Mesendoderm (in vitro differentiated cells): ENCODE data around the gene ATF3.

ENCODE experiments used
- DNase-seq: peaks from one replicate; pipeline ENCODE4 v3.0.0; 2013
- H2AK5ac ChIP-seq: 2 replicates; pipeline ENCODE4 v1.6.1; 2013; ENCODE audit warnings: low read length, inconsistent platforms
- H2BK120ac ChIP-seq: 2 replicates; pipeline ENCODE4 v1.6.1; 2013; ENCODE audit warnings: low read depth, mild to moderate bottlenecking, low read length, moderate library complexity, mixed read lengths
- H2BK15ac ChIP-seq: replicated peaks from 2 replicates; pipeline ENCODE4 v1.6.1; 2013; ENCODE audit warnings: low read depth, mild to moderate bottlenecking, moderate library complexity
- H2BK5ac ChIP-seq: 2 replicates; pipeline ENCODE4 v1.6.1; 2013; ENCODE audit warnings: low read length, inconsistent platforms
- H3K18ac ChIP-seq: 2 replicates; pipeline ENCODE4 v1.6.1; 2013; ENCODE audit warnings: mild to moderate bottlenecking, low read length, mixed read lengths
- H3K23ac ChIP-seq: one replicate; pipeline ENCODE4 v1.6.1; 2013; ENCODE audit warnings: low read length
- H3K27ac ChIP-seq: 2 replicates; pipeline ENCODE4 v1.5.1; 2013; ENCODE audit warnings: low read depth, mild to moderate bottlenecking, inconsistent platforms, low read length, moderate library complexity
- H3K27me3 ChIP-seq: 2 replicates; pipeline ENCODE4 v1.6.1; 2013; ENCODE audit warnings: low read length, control low read depth, mild to moderate bottlenecking, inconsistent platforms; ENCODE audit not compliant: insufficient read depth, poor library complexity
- H3K36me3 ChIP-seq: 2 replicates; pipeline ENCODE4 v1.6.1; 2013; ENCODE audit warnings: low read length, inconsistent platforms; ENCODE audit not compliant: control insufficient read depth, insufficient read depth
- H3K4ac ChIP-seq: one replicate; pipeline ENCODE4 v1.6.1; 2013; ENCODE audit warnings: low read depth, mild to moderate bottlenecking, low read length, moderate library complexity
- H3K4me1 ChIP-seq: 2 replicates; pipeline ENCODE4 v1.6.1; 2013; ENCODE audit warnings: low read depth, low read length, inconsistent platforms; ENCODE audit not compliant: control insufficient read depth
- H3K4me2 ChIP-seq: 2 replicates; pipeline ENCODE4 v1.6.1; 2013; ENCODE audit warnings: low read length
- H3K4me3 ChIP-seq: 2 replicates; pipeline ENCODE4 v1.5.1; 2013; ENCODE audit warnings: mild to moderate bottlenecking, low read length
- H3K56ac ChIP-seq: one replicate; pipeline ENCODE4 v1.6.1; 2013; ENCODE audit warnings: low read length
- H3K79me1 ChIP-seq: 2 replicates; pipeline ENCODE4 v1.6.1; 2013; ENCODE audit warnings: low read length, inconsistent platforms
- H3K79me2 ChIP-seq: 2 replicates; pipeline ENCODE4 v1.6.1; 2013; ENCODE audit warnings: mild to moderate bottlenecking, low read length; ENCODE audit not compliant: control insufficient read depth, insufficient read depth
- H3K9ac ChIP-seq: 2 replicates; pipeline ENCODE4 v1.6.1; 2013; ENCODE audit warnings: low read length, inconsistent platforms
- H4K5ac ChIP-seq: one replicate; pipeline ENCODE4 v1.6.1; 2013; ENCODE audit warnings: low read length
- H4K8ac ChIP-seq: one replicate; pipeline ENCODE4 v1.6.1; 2013; ENCODE audit warnings: low read depth, mild to moderate bottlenecking, control low read depth, low read length, moderate library complexity
- WGBS: extraction: QIAGEN DNeasy Blood & Tissue Kit; methylation state at CpG from one replicate; pipeline ENCODE4 v1.1.7; 2013; ENCODE audit warnings: low lambda C conversion rate, missing lambda C conversion rate; ENCODE audit not compliant: insufficient coverage; ENCODE audit errors: extremely low coverage; 5-methylcytosine and 5-hydroxymethylcytosine counted together

Gene ATF3

DNA sequence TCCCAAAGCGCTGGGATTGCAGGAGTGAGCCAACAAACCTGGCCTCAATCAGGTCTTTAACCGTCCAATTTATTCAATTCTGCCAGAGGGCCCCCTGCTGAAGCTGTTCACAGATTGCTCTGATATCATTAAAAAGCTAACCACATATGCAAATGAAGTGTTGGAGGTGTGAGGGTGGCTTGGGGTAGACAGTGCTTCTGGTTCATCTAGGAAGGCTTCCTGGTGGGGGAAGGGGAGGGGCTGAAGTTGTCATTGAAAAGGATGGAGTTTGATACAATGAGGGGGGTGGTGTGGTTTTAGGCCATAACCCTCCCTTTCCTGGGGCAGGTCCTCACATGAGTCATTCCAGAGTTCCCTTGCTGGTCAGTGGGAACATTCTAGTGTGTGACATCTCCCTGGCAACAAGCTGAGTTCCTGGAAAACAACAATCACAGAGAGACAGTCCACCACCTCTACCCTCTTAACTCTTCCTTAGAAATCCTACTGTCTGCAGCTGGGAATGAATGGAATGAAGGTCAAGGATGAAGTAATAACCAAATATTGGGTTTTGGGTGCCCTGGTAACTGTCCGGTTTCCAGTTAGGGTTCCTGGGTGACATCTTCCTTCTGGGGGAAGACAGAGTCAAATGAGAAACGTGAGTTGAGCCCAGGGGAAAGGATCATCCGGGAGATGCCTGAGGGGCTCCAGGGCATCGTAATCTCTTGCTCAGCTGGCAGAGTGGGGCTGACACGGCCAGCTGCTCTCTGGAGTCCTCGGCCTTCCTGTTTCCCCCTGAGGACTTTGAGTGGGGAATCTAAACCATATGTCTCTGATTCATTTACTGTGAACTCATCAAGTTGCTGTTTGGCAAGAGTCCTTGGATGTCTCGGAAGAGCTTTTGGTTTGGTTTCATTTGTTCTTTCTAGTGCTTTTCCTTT, 58.9 kb downstream of the ATF3 start:
- Histone ChIP-seq H3K4me1 (peaks cover 6% of the 10 kb centered on the region), H3K4ac (no peak overlapping the region), H3K9ac (no peak overlapping the region), H2AK5ac (no peak overlapping the region), H3K27ac (no peak overlapping the region), H2BK120ac (no peak overlapping the region), H3K23ac (no peak overlapping the region), H4K5ac (no peak overlapping the region), H3K18ac (no peak overlapping the region), H4K8ac (no peak overlapping the region), H3K4me3 (no peak overlapping the region), H3K79me2 (no peaks in the 10 kb centered on the region), H3K79me1 (no peaks in the 10 kb centered on the region), H3K56ac (peak overlapping the region; percentile 37), H2BK5ac (no peak overlapping the region), H3K4me2 (no peak overlapping the region), H3K27me3 (no peaks in the 10 kb centered on the region), H3K36me3 (no peaks in the 10 kb centered on the region), H2BK15ac (no peak overlapping the region)
- WGBS, result no CpG with 5 or more reads among the region's 9 CpGs
- peak; percentile 97 for DNase-seq

DNA sequence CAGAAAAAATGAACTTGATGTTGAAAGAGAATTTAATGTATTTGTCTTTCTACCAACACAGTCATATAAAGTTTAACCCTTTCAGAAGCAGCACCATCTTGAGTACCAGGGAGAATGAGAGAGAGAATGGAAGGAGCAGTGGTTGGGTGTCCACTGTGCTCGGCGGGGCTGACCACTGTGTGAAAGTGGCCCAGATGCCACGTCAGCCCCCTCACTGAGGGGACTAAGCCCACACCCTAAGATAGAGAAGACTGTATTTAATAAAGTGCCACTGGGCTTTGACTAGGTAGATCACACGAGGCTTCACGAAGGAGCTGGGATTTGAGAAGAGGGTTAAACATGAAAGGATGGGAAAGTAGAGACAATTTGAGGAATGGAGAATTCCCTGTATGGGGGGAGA, 59.9 kb downstream of the ATF3 start:
- Histone ChIP-seq H3K27ac (no peak overlapping the region), H3K9ac (no peak overlapping the region), H3K36me3 (no peaks in the 10 kb centered on the region), H3K4me3 (no peak overlapping the region), H4K8ac (no peak overlapping the region), H2BK5ac (no peak overlapping the region), H3K79me1 (no peaks in the 10 kb centered on the region), H3K4ac (no peak overlapping the region), H3K4me2 (no peak overlapping the region), H4K5ac (no peak overlapping the region), H3K18ac (no peak overlapping the region), H2BK120ac (no peak overlapping the region), H2AK5ac (no peak overlapping the region), H3K56ac (no peak overlapping the region), H3K23ac (no peak overlapping the region), H3K4me1 (peaks cover 6% of the 10 kb centered on the region), H3K27me3 (no peaks in the 10 kb centered on the region), H2BK15ac (no peak overlapping the region), H3K79me2 (no peaks in the 10 kb centered on the region)
- no peak for DNase-seq
- WGBS, result no CpG with 5 or more reads among the region's 5 CpGs

DNA sequence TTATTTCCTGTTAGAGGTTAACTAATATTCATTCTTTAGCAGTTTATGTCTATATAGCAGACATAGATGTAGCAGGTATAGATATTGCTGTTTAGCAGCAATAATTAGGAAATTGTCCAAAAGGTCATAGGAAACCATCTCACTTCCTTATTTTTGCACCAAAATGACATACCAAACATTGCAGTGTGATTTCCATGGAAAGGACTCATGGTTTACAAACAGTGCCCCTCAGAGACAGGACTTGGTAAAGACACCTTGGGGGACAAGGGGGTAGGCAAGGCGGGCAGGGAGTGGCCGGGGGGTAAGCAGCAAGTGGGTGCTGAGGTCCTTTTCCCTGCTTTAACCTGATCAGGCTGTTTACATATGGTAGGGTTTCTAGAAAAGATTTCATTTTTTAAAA, 60.5 kb downstream of the ATF3 start:
- H3K36me3 ChIP-seq, result no peaks in the 10 kb centered on the region
- no peak overlapping the region for H4K8ac ChIP-seq
- H3K4ac ChIP-seq, result no peak overlapping the region
- no peak overlapping the region for H3K56ac ChIP-seq
- H2BK5ac ChIP-seq, result no peak overlapping the region
- H3K23ac ChIP-seq, result no peak overlapping the region
- no peak overlapping the region for H3K4me2 ChIP-seq
- no peaks in the 10 kb centered on the region for H3K79me1 ChIP-seq
- no peak overlapping the region for H3K18ac ChIP-seq
- no peak overlapping the region for H4K5ac ChIP-seq
- peaks cover 6% of the 10 kb centered on the region for H3K4me1 ChIP-seq
- H3K27me3 ChIP-seq, result no peaks in the 10 kb centered on the region
- peak; percentile 83 for DNase-seq
- no peaks in the 10 kb centered on the region for H3K79me2 ChIP-seq
- no peak overlapping the region for H3K27ac ChIP-seq
- no peak overlapping the region for H2AK5ac ChIP-seq
- WGBS, result no CpG with 5 or more reads among the region's 2 CpGs
- no peak overlapping the region for H3K9ac ChIP-seq
- H2BK120ac ChIP-seq, result no peak overlapping the region
- no peak overlapping the region for H3K4me3 ChIP-seq
- no peak overlapping the region for H2BK15ac ChIP-seq

DNA sequence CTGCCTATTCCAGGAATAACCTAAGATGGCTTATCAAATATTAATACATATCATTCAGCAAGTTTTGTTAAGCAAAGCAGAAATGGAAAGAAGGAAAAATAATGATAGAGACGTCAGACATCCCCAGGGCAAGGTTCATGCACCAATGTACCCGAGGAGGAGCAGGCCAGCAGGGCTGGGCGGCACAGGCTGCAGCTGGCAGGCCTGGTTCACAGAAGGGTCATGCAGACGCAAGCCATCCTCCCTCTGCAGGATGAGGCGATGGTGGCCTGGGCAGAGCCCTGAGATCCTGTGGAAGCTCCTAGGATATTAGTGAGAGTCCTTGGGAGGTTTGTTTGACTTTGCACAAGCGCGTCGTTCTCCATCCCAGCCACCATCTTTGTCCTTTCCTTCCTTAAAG, 61.0 kb downstream of the ATF3 start:
- H3K79me1 ChIP-seq, result no peaks in the 10 kb centered on the region
- H4K8ac ChIP-seq, result no peak overlapping the region
- H4K5ac ChIP-seq, result no peak overlapping the region
- no peak overlapping the region for H3K27ac ChIP-seq
- H3K27me3 ChIP-seq, result no peaks in the 10 kb centered on the region
- no peak overlapping the region for H3K23ac ChIP-seq
- no peak for DNase-seq
- H3K4me1 ChIP-seq, result peaks cover 6% of the 10 kb centered on the region
- peak overlapping the region; percentile 30 for H3K56ac ChIP-seq
- no peaks in the 10 kb centered on the region for H3K79me2 ChIP-seq
- WGBS, result no CpG with 5 or more reads among the region's 8 CpGs
- H3K9ac ChIP-seq, result no peak overlapping the region
- H3K18ac ChIP-seq, result no peak overlapping the region
- no peak overlapping the region for H3K4ac ChIP-seq
- H2BK5ac ChIP-seq, result no peak overlapping the region
- no peak overlapping the region for H2BK120ac ChIP-seq
- H3K4me3 ChIP-seq, result no peak overlapping the region
- no peak overlapping the region for H3K4me2 ChIP-seq
- no peak overlapping the region for H2AK5ac ChIP-seq
- H3K36me3 ChIP-seq, result no peaks in the 10 kb centered on the region
- no peak overlapping the region for H2BK15ac ChIP-seq

DNA sequence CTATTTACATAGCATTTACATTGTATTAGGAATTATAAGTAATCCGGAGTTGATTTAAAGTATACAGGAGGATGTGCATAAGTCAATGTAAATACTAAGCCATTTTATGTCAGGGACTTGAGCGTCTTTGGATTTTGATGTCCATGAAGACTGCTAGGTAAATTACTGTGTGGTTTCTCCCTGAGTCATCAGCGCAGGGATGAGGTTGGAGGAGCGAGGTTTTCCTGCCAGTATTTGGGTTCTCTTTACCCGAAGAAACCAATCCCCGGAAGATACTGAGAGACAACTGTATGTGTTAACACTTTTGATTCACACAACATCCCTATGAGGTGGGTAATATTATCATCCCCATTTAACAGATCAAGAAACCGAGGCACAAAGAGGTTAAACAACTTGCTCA, 61.7 kb downstream of the ATF3 start:
- no peak overlapping the region for H3K4ac ChIP-seq
- H2BK15ac ChIP-seq, result no peak overlapping the region
- no peak overlapping the region for H2BK5ac ChIP-seq
- H3K4me3 ChIP-seq, result no peak overlapping the region
- DNase-seq, result no peak
- H2AK5ac ChIP-seq, result no peak overlapping the region
- H2BK120ac ChIP-seq, result no peak overlapping the region
- no CpG with 5 or more reads among the region's 7 CpGs for WGBS
- no peak overlapping the region for H3K9ac ChIP-seq
- H4K8ac ChIP-seq, result no peak overlapping the region
- no peaks in the 10 kb centered on the region for H3K36me3 ChIP-seq
- no peak overlapping the region for H4K5ac ChIP-seq
- no peak overlapping the region for H3K4me2 ChIP-seq
- no peaks in the 10 kb centered on the region for H3K27me3 ChIP-seq
- no peak overlapping the region for H3K18ac ChIP-seq
- peaks cover 6% of the 10 kb centered on the region for H3K4me1 ChIP-seq
- H3K56ac ChIP-seq, result no peak overlapping the region
- H3K79me2 ChIP-seq, result no peaks in the 10 kb centered on the region
- H3K23ac ChIP-seq, result no peak overlapping the region
- H3K79me1 ChIP-seq, result no peaks in the 10 kb centered on the region
- no peak overlapping the region for H3K27ac ChIP-seq
